GM12878 (cell line): ENCODE results near the gene DIRAS3. TPM values are rescaled to one million over a fixed set of nuclear protein-coding genes. Genes with fewer than 3 reads are reported as not detected.

Experiments
- ASH2L ChIP-seq: fragments of 300-600, 200-600 bp; sonication (generic); IDR thresholded peaks from 2 replicates; pipeline ENCODE4 v1.6.1; 2017; ENCODE audit warnings: low read depth, mild to moderate bottlenecking, borderline replicate concordance
- CUX1 ChIP-seq: IDR thresholded peaks from 2 replicates; pipeline ENCODE4 v1.6.1; 2012; ENCODE audit warnings: improper control_type of control experiment, low read depth, low read length; ENCODE audit not compliant: insufficient replicate concordance
- PAX8 ChIP-seq: fragments of 450-650 bp; IDR thresholded peaks from 2 replicates; pipeline ENCODE4 v1.6.1; 2017; ENCODE audit warnings: mild to moderate bottlenecking, moderate library complexity
- SP1 ChIP-seq: IDR thresholded peaks from one replicate; pipeline ENCODE4 v1.6.1; 2011; ENCODE audit warnings: low read depth, low read length
- YBX1 ChIP-seq: fragments of 450-650 bp; IDR thresholded peaks from 2 replicates; pipeline ENCODE4 v1.6.1; 2016; ENCODE audit warnings: antibody characterized with exemption
- ZBTB4 ChIP-seq: fragments of 450-650 bp; formaldehyde crosslinking; IDR thresholded peaks from 2 replicates; pipeline ENCODE4 v1.4.0; 2022; ENCODE audit warnings: mild to moderate bottlenecking, moderate library complexity
- polyA plus RNA-seq, 11 experiments: library from polyadenylated mRNA; depleted of rRNA in 4 of 11; unstranded in 6 of 11; stranded (reverse) in 5 of 11; fragments of >200 nt; fragmentation: Nextera tagmentation in 4 of 11; fragmentation: Illumina TruSeq in 1 of 11; extraction: Ambion mirVana in 4 of 11; extraction: Trizol in 1 of 11; gene quantifications; 1 replicate in 1 of 11; 2 replicates in 10 of 11; pipeline versions ENCODE4 v1.2.1 to v1.2.3, GENCODE V29; 2011 to 2016; ENCODE audit warnings: inconsistent platforms in 2 of 11, missing spikeins in 2 of 11, low read depth in 1 of 11
- total RNA-seq, 4 experiments: library from RNA; depleted of rRNA in 3 of 4; stranded (reverse); fragments of >200 nt in 3 of 4; fragmentation: Illumina TruSeq in 1 of 4; extraction: Trizol in 1 of 4; gene quantifications; 2 replicates each; pipeline versions ENCODE4 v1.2.1 to v1.2.3, GENCODE V29; 2013 to 2021

The DIRAS3 gene
- total and polyA plus RNA-seq, 10 of the 15 experiments (the other 5 are each of a cell fraction or from before 2014, with no cell fraction given) = not detected

DNA sequence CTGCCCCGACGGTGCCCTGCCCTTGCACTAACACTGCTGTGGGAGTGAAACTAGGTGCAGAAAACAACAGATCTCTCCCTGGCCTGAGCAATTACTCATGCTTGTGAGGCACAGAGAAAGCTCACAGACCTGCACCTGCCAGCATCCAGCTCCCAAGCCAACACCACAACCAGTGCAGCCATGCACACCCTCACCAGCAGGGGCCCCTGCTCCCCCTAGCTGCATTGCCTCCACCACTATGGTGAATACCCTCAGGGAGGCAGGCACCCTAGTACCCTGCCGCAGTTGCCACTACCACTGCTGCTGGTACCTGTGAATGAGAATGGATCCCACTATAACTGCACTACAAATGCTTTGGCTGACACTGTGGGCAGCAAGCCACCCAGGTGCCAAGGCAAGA lies 7.1 kb upstream of the DIRAS3 start (continued):
- no peak for TF ChIP-seq SP1
- no peak for TF ChIP-seq PAX8
- TF ChIP-seq YBX1 = no peak
- TF ChIP-seq CUX1 = no peak
- TF ChIP-seq ASH2L = no peak
- TF ChIP-seq ZBTB4 (CRISPR knock-in tag) = no peak
